Measurements from ENCODE around the gene FAM177A1.
"Not testable (repeated sequence)": the region's sequence is repeated elsewhere in the genome, so short reads cannot be mapped to it uniquely, and the experiment has no call there.

- TF ChIP-seq CTCF (IDR thresholded peaks at IDR 0.05; ENCODE audit: borderline replicate concordance, extremely low read depth, low read length, poor library complexity, severe bottlenecking); EZH2 (IDR thresholded peaks at IDR 0.05; ENCODE audit: borderline replicate concordance, low read depth, low read length, severe bottlenecking): not testable (repeated sequence)
These were observed 7.8 kb upstream of the FAM177A1 start for GRCh38 chr14:35038312-35038711.

Data from DND-41 (cell line).